ENCODE data around the gene ETFB.

- TF ChIP-seq POLR2AphosphoS5 (IDR thresholded peaks at IDR 0.05; ENCODE audit: insufficient read depth in 1 of 2, low read depth in 1 of 2) (no peak), CTCF (IDR thresholded peaks at IDR 0.05) (no peak)
Measured at GRCh38 chr19:51391073-51391611, 25.0 kb upstream of the ETFB start.

Data from vagina (tissue), 2 donors.